Suprapubic skin (tissue), 4 donors: ENCODE data around the gene PRDM10. TPM values are rescaled to one million over a fixed set of nuclear protein-coding genes. Genes with fewer than 3 reads are reported as not detected.
A peak's percentile ranks its signal among the peaks of the same experiment; 100 is the strongest.
"Not testable (repeated sequence)": the region's sequence is repeated elsewhere in the genome, so short reads cannot be mapped to it uniquely, and the experiment has no call there.

Source experiments
- DNase-seq, 2 donors: peaks; one replicate each; pipeline ENCODE4 v3.0.0-alpha.2; 2019; ENCODE audit warnings: low spot score in 2 of 2
- H3K27ac ChIP-seq: fragments of 200-600 bp; sonication (generic); one replicate; pipeline ENCODE4 v1.5.1; 2019
- H3K27me3 ChIP-seq: fragments of 200-600 bp; sonication (generic); one replicate; pipeline ENCODE4 v1.5.1; 2019
- H3K36me3 ChIP-seq: fragments of 200-600 bp; sonication (generic); one replicate; pipeline ENCODE4 v1.5.1; 2019
- H3K4me1 ChIP-seq: fragments of 200-600 bp; sonication (generic); one replicate; pipeline ENCODE4 v1.5.1; 2019
- H3K4me3 ChIP-seq: fragments of 200-600 bp; sonication (generic); one replicate; pipeline ENCODE4 v1.5.1; 2019; ENCODE audit warnings: mild to moderate bottlenecking
- H3K9me3 ChIP-seq: fragments of 200-600 bp; sonication (generic); one replicate; pipeline ENCODE4 v1.5.1; 2019
- EP300 ChIP-seq: sonication (generic); formaldehyde crosslinking; IDR thresholded peaks from one replicate; pipeline ENCODE4 v1.6.1; 2017; ENCODE audit warnings: antibody characterized with exemption
- POLR2A ChIP-seq, 2 donors: fragments of 450-650 bp; IDR thresholded peaks; one replicate each; pipeline ENCODE4 v1.6.1; 2017; ENCODE audit warnings: antibody characterized with exemption in 2 of 2, mild to moderate bottlenecking in 2 of 2, moderate library complexity in 2 of 2
- POLR2AphosphoS5 ChIP-seq, 3 donors: sonication (generic); formaldehyde crosslinking; IDR thresholded peaks; one replicate each; pipeline ENCODE4 v1.6.1; 2017; ENCODE audit warnings: antibody characterized with exemption in 3 of 3
- WGBS: methylation state at CpG from one replicate; pipeline ENCODE4 v1.1.5; 2018; 5-methylcytosine and 5-hydroxymethylcytosine counted together
- total RNA-seq, 4 donors: library from RNA; depleted of rRNA; stranded (reverse); fragments of >200 nt; gene quantifications; one replicate each; pipeline ENCODE4 v1.1.0, GENCODE V29; 2016
- TF ChIP-seq, protein P1 (sequence below), 2 donors: fragments of 200-600 bp in 1 of 2; fragments of 450-650 bp in 1 of 2; sonication (generic) in 1 of 2; IDR thresholded peaks; one replicate each; pipeline ENCODE4 v1.5.1; 2016 to 2019; ENCODE audit warnings: antibody characterized with exemption in 2 of 2, mild to moderate bottlenecking in 1 of 2, moderate library complexity in 1 of 2

The PRDM10 gene
- total RNA-seq, 4 donors from 2014 or later = 11.4 to 49.8 (median 13.4) TPM

DNA sequence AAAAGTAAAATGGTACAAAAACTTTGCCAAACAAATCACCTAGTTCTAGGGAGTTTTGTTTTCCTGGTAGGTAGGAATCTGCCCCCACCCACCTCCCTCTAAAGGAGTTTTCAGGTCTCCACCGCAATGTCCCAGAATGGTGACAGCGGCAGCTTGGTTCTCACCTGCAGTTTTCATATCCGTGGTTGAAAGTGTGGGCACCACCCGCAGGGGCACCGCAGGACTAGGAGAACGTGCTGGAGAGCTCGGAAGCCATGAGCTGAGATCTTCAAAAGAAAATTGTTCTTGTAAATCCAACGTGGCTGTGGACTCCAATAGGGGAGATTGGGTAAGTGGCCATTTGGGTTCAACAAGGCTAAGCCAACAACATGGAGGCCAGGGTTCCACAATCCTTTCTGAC, 118.1 kb downstream of the PRDM10 start:
- H3K27me3 ChIP-seq = no peaks in the 10 kb centered on the region
- no peaks in the 10 kb centered on the region for H3K4me1 ChIP-seq
- peaks cover 100% of the 10 kb centered on the region for H3K36me3 ChIP-seq
- TF ChIP-seq EP300 (no peak), POLR2AphosphoS5 (IDR thresholded peaks at IDR 0.05) (no peak), POLR2A (IDR thresholded peaks at IDR 0.05) (no peak)
- TF ChIP-seq, protein P1, sequence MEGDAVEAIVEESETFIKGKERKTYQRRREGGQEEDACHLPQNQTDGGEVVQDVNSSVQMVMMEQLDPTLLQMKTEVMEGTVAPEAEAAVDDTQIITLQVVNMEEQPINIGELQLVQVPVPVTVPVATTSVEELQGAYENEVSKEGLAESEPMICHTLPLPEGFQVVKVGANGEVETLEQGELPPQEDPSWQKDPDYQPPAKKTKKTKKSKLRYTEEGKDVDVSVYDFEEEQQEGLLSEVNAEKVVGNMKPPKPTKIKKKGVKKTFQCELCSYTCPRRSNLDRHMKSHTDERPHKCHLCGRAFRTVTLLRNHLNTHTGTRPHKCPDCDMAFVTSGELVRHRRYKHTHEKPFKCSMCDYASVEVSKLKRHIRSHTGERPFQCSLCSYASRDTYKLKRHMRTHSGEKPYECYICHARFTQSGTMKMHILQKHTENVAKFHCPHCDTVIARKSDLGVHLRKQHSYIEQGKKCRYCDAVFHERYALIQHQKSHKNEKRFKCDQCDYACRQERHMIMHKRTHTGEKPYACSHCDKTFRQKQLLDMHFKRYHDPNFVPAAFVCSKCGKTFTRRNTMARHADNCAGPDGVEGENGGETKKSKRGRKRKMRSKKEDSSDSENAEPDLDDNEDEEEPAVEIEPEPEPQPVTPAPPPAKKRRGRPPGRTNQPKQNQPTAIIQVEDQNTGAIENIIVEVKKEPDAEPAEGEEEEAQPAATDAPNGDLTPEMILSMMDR (IDR thresholded peaks at IDR 0.05) = no peak
- no peak overlapping the region for H3K4me3 ChIP-seq
- no peaks in the 10 kb centered on the region for H3K9me3 ChIP-seq
- H3K27ac ChIP-seq = no peak overlapping the region
- WGBS = 96% methylated on average over 8 of the region's 8 CpGs
- no peak for DNase-seq

DNA sequence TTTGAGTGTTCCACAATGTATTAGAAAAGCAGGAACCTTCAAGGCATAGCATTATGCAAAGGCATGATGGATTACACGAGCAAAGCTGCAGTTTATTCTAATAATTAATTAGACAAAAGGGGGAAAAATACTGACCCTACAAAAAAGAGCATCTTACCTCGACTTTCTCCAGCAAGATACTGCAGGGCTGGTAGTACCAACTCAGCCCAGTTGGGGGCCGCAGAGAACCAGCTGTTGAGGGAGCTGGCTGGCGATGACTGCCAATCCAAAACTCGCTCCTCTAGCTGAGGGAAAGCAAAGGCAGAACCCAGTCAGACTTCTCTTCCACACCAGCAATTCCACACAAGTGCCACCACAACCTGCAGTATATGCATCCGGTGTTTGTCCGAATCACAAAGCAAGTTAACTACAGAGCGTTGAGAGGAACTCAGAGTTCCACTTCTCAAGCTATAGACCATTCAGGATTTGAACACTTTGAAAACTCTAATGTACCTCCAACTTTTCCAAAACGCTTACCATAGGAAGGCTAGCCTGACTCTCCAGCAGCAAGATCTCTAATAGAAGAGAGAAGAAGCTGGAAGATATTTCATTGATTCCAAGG, 121.0 kb downstream of the PRDM10 start:
- no peak for DNase-seq
- H3K9me3 ChIP-seq = no peaks in the 10 kb centered on the region
- no peak overlapping the region for H3K4me3 ChIP-seq
- no peak overlapping the region for H3K27ac ChIP-seq
- TF ChIP-seq POLR2AphosphoS5 (IDR thresholded peaks at IDR 0.05) = no peak
- no peak for TF ChIP-seq POLR2A (IDR thresholded peaks at IDR 0.05)
- TF ChIP-seq EP300 = no peak
- TF ChIP-seq, protein P1 (IDR thresholded peaks at IDR 0.05) = peak; percentile 25 to 57
- H3K36me3 ChIP-seq = peaks cover 100% of the 10 kb centered on the region
- no peaks in the 10 kb centered on the region for H3K4me1 ChIP-seq
- H3K27me3 ChIP-seq = no peaks in the 10 kb centered on the region
- WGBS = 58% methylated on average over 6 of the region's 9 CpGs

DNA sequence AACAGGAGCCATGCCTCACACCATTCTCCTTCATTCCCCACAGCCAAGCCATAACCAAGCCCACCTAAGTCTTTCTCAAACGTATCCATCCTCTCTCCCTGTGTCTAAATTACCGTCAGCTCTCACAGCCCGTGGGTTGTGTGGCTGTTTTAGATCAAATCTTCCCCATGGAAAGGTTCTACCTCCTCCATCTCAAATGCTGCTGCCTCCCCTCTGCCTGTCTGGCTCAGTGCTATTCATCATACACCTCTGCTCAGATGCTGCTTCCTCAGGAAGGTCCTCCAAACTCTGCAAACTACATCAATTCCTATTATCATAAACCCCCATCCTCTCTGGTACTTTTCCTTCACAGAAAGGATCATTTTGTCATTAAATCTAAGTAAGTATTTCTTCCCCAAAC, 122.3 kb downstream of the PRDM10 start:
- peaks cover 99% of the 10 kb centered on the region for H3K36me3 ChIP-seq
- TF ChIP-seq POLR2A (IDR thresholded peaks at IDR 0.05) (no peak), POLR2AphosphoS5 (IDR thresholded peaks at IDR 0.05) (no peak), EP300 (no peak)
- TF ChIP-seq, protein P1 (IDR thresholded peaks at IDR 0.05) = no peak
- H3K4me1 ChIP-seq = no peaks in the 10 kb centered on the region
- H3K27me3 ChIP-seq = no peaks in the 10 kb centered on the region
- 94% methylated on average over 3 of the region's 3 CpGs for WGBS
- H3K4me3 ChIP-seq = no peak overlapping the region
- DNase-seq = no peak
- H3K27ac ChIP-seq = no peak overlapping the region
- H3K9me3 ChIP-seq = no peaks in the 10 kb centered on the region

DNA sequence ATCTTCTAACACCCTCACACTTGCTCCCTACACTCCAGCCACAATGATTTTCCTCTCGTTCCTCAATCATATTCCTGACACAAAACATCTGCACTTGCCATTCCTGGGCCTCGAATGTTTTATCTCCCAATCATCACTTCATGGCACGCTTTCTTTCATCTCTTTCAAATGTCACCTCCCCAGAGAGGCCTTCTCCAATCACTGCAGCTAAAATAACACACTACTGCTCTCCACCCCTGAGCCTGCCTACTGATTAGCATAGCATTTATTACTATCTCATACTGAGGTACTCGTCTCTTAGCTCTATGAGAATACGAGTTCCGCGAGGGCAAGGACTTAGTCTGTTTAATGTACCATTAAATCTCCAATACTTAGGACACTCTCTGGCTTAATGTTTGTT, 130.7 kb downstream of the PRDM10 start:
- H3K27ac ChIP-seq = no peak overlapping the region
- H3K9me3 ChIP-seq = no peaks in the 10 kb centered on the region
- TF ChIP-seq, protein P1 (IDR thresholded peaks at IDR 0.05) = no peak
- TF ChIP-seq POLR2AphosphoS5 (IDR thresholded peaks at IDR 0.05) = no peak
- no peak for TF ChIP-seq EP300
- TF ChIP-seq POLR2A (IDR thresholded peaks at IDR 0.05) = no peak
- H3K4me1 ChIP-seq = no peaks in the 10 kb centered on the region
- no peaks in the 10 kb centered on the region for H3K27me3 ChIP-seq
- no peak overlapping the region for H3K4me3 ChIP-seq
- H3K36me3 ChIP-seq = peaks cover 97% of the 10 kb centered on the region
- no peak for DNase-seq
- WGBS = 86% methylated on average over 7 of the region's 7 CpGs

DNA sequence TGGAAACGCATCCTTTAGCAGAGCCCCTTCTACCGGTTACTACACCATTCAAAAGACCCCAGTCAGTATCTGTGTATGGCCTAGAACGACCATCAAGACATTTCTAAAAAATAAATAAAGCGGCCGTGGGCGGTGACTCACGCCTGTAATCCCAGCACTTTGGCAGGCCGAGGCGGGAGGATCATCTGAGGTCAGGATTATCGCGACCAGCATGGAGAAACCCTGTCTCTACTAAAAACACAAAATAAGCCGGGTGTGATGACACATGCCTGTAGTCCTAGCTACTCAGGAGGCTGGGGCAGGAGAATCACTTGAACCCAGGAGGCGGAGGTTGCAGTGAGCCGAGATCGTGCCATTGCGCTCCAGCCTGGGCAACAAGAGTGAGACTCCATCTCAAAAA, 134.0 kb downstream of the PRDM10 start:
- WGBS = 90% methylated on average over 16 of the region's 16 CpGs
- not testable (repeated sequence) for DNase-seq, H3K4me1 ChIP-seq, H3K9me3 ChIP-seq, H3K27ac ChIP-seq, H3K27me3 ChIP-seq, H3K4me3 ChIP-seq
- H3K36me3 ChIP-seq = peaks cover 98% of the 10 kb centered on the region

DNA sequence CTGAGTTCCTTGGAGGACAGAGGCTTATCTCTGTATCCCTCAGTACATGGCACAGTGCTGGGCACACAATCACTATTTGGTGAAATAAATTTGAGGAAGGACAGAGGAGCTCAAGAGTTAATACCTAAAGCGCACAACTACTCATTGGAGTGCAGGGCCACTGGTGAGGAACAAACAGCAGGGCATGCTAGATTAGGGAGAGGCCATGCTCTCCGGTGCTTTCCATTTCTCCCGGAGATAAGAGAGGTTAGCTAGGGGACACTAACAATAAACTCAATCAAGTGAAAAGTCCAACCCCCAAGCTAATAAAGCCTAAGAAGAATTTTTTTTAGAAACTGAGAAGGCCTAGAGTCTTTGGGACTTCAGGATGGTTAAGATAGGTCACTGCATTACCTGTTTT, 136.3 kb downstream of the PRDM10 start:
- H3K4me3 ChIP-seq = no peak overlapping the region
- DNase-seq = no peak
- no peak overlapping the region for H3K27ac ChIP-seq
- H3K4me1 ChIP-seq = peaks cover 12% of the 10 kb centered on the region
- TF ChIP-seq POLR2AphosphoS5 (IDR thresholded peaks at IDR 0.05) = no peak
- no peak for TF ChIP-seq EP300
- TF ChIP-seq, protein P1 (IDR thresholded peaks at IDR 0.05) = no peak
- no peak for TF ChIP-seq POLR2A (IDR thresholded peaks at IDR 0.05)
- no peaks in the 10 kb centered on the region for H3K27me3 ChIP-seq
- WGBS = 82% methylated on average over 3 of the region's 3 CpGs
- H3K36me3 ChIP-seq = peaks cover 84% of the 10 kb centered on the region
- no peaks in the 10 kb centered on the region for H3K9me3 ChIP-seq
